ENCODE results near the gene USP54. TPM values are rescaled to one million over a fixed set of nuclear protein-coding genes. Genes with fewer than 3 reads are reported as not detected.

The USP54 gene
- total and polyA plus RNA-seq, 9 of the 15 experiments (the other 6 are each of a cell fraction or from before 2014, with no cell fraction given): 3.8 to 40.1 (median 16.9) TPM

DNA sequence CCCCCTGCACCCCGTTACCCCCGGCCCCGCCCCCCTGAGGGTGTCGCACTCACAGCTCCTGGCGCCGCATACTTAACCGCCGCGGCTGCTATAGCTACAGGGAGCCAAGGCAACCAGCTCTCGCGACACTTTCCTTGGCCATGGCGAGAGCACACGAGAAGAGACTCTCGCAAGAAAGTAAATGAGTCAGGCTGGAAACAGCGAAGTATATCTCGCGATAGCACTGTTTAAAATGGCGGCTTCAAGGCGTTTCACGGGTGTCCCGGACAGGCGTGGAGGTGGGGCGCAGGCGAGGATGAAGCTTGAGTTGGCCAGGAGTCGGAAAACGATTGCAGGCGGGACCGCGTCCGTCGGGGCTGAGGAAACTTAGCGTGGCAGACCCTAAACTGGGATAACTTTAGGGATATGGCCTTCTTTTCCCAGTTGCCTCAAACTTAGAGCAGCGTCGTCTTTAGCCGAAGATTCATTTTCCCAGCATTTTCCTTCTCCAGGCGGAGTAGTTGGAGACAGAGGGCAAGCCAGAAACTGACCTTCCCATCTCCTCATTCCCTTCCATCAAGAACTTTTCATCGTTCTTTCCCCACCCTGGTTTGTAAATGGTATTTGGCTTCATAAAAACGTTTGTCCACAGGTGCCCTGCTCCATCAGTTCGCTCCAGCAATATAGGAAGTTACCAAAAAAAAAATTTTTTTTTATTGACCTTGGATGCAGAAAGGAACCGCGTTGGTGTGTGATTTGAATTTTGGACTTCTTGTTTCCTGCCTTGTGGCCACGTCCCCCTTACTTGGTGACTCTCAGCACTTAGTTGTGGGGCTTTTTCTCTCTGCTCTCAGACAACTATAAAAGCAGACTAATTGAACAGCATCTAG is 35.0 kb upstream of the USP54 start (continued):
- peak; percentile 88 for TF ChIP-seq FOSL1 (tag; conservative IDR thresholded peaks at IDR 0.05)
- TF ChIP-seq PYGO2 (tag; IDR thresholded peaks at IDR 0.05): 0 out of 2 replicates have a peak, but pooled peaks have one; percentile 12
- TF ChIP-seq NR4A1 (CRISPR knock-in tag; IDR thresholded peaks at IDR 0.05): 0 out of 2 replicates have a peak, but pooled peaks have one; percentile 26
- TF ChIP-seq NR4A1 (tag; IDR thresholded peaks at IDR 0.05): 0 out of 2 replicates have a peak, but pooled peaks have one; percentile 48
- no peak for TF ChIP-seq NFYB (IDR thresholded peaks at IDR 0.05; ENCODE audit: extremely low read depth, insufficient read length)
- TF ChIP-seq NFIC (IDR thresholded peaks at IDR 0.05): peak; percentile 78
- no peak for TF ChIP-seq HNRNPL (IDR thresholded peaks at IDR 0.05; ENCODE audit: low read depth, low read length)
- peak; percentile 35; the same call in 1 of the 2 replicates for TF ChIP-seq CC2D1A (IDR thresholded peaks at IDR 0.05)
- TF ChIP-seq ATF6 (CRISPR knock-in tag; IDR thresholded peaks at IDR 0.05): peak; percentile 62; the same call in 1 of the 2 replicates
- no peak for TF ChIP-seq USF2 (CRISPR knock-in tag; IDR thresholded peaks at IDR 0.05)
- 0 out of 2 replicates have a peak, but pooled peaks have one; percentile 39 for TF ChIP-seq ZEB2 (IDR thresholded peaks at IDR 0.05)
- peak; percentile 93 for TF ChIP-seq POLR2H (tag; IDR thresholded peaks at IDR 0.05; ENCODE audit: low read depth)
- TF ChIP-seq KDM4B (IDR thresholded peaks at IDR 0.05; ENCODE audit: borderline replicate concordance in 2 of 2, low read depth in 1 of 2): peak in 1 of 2 experiments; percentile 37; a peak in 1 of 4 replicates
- peak; percentile 69; the same call in 1 of the 2 replicates for TF ChIP-seq E4F1 (CRISPR knock-in tag; IDR thresholded peaks at IDR 0.05; ENCODE audit: borderline replicate concordance)
- TF ChIP-seq, protein P1, sequence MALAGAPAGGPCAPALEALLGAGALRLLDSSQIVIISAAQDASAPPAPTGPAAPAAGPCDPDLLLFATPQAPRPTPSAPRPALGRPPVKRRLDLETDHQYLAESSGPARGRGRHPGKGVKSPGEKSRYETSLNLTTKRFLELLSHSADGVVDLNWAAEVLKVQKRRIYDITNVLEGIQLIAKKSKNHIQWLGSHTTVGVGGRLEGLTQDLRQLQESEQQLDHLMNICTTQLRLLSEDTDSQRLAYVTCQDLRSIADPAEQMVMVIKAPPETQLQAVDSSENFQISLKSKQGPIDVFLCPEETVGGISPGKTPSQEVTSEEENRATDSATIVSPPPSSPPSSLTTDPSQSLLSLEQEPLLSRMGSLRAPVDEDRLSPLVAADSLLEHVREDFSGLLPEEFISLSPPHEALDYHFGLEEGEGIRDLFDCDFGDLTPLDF (CRISPR knock-in tag; IDR thresholded peaks at IDR 0.05): peak; percentile 82
- peak; percentile 49; the same call in 1 of the 2 replicates for TF ChIP-seq MTA2 (IDR thresholded peaks at IDR 0.05; ENCODE audit: low read depth)
- peak; percentile 82 to 83 for TF ChIP-seq E2F6 (IDR thresholded peaks at IDR 0.05; ENCODE audit: borderline replicate concordance in 1 of 2, extremely low read depth in 1 of 2, insufficient read depth in 1 of 2, insufficient read length in 1 of 2, low read depth in 1 of 2, low read length in 1 of 2, poor library complexity in 1 of 2, severe bottlenecking in 1 of 2)
- peak; percentile 85 for TF ChIP-seq MTA1 (IDR thresholded peaks at IDR 0.05; ENCODE audit: borderline replicate concordance)
- TF ChIP-seq RNF2 (IDR thresholded peaks at IDR 0.05): peak; percentile 59; the same call in 1 of the 2 replicates

Measured in K562 (cell line).